Activated T-cell treated with anti-CD3 and anti-CD28 coated beads, Interleukin-2, amount 50 U/mL, for 1 hour (primary cell): ENCODE results near the gene KLHDC10.
"Not testable (repeated sequence)": the region's sequence is repeated elsewhere in the genome, so short reads cannot be mapped to it uniquely, and the experiment has no call there.

Experiments used
- DNase-seq: peaks from one replicate; pipeline ENCODE4 v3.0.0-alpha.2; 2020

KLHDC10 gene

GRCh38 chr7:130083497-130083896 lies 13.2 kb downstream of the KLHDC10 start:
- DNase-seq = not testable (repeated sequence)

GRCh38 chr7:130084037-130084875 lies 13.9 kb downstream of the KLHDC10 start:
- no peak for DNase-seq

DNA sequence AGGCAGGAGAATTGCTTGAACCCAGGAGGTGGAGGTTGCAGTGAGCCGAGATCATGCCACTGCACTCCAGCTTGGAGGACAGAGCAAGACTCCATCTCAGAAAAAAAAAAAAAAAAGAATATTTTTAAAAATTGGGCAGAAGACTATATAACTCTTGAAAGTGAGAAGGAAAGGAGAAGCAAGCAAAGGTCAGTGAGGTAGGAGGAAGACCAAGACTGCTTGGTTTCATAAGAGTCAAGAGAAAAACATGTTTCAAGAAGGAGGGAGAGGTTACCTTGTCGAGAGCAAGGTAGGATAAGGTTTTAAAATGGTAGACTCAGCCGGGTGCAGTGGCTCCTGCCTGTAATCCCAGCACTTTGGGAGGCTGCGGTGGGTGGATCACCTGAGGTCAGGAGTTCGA lies 14.9 kb downstream of the KLHDC10 start:
- not testable (repeated sequence) for DNase-seq

DNA sequence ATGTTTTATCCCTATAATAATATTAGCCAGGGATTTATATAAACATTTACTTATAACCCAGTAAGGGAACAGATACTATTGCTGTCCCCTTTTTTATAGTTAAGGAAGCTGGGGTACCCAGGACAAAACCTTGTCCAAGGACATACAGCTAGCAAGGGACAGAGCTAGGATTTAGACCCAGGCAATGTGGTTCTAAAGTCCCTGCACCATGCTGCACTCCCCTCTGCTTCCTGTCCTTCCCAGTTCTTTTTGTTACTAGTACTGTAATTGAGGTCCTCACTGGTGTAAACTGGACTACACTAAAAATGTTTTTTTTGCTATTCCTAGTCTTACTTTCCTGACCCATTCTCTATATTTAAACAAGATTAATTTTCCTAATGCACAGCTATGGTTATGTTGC lies 16.6 kb downstream of the KLHDC10 start:
- DNase-seq = no peak

GRCh38 chr7:130087364-130087763 lies 17.0 kb downstream of the KLHDC10 start:
- no peak for DNase-seq

- DNase-seq = no peak
These were observed 20.6 kb downstream of the KLHDC10 start for GRCh38 chr7:130090745-130091532.

DNA sequence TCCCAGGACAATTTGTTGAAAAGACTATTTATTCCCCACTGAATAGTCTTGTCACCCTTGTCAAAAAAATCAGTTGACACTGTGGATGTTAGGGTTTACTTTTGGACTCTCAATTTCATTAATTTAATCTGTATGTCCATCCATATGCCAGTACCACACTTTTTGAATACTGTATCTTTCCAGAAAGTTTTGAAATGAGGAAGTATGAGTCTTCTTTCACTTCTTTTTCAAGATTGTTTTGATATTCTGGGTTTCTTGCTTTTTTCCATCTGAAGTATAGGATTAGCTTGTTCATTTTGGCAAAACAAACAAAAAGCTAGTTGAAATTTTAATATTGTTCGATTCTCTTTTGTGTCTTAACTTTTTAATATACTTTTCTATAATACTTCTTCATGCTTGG lies 21.7 kb downstream of the KLHDC10 start:
- DNase-seq = no peak

GRCh38 chr7:130092598-130092997 lies 22.3 kb downstream of the KLHDC10 start:
- no peak for DNase-seq

DNA sequence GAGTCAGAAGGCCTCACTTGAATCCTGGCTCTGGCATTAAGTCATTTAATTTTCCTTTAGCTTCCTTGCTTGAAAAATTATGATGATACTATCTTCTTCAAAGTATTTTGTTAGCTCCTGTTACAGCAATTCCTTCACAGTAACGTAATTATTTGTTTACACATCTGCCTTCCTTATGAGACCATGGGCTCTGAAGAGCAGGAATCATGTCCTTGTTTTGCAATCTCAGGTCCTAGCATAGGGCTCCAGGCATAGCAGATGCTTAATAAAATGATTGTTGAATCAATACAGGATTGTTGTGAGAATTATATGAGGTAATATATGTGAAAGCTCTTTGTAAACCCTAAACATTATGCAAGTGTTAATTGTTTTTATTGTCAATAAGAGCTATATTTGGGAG lies 25.5 kb downstream of the KLHDC10 start:
- no peak for DNase-seq

- DNase-seq = no peak
These were observed 26.0 kb downstream of the KLHDC10 start for GRCh38 chr7:130096243-130096827.

DNA sequence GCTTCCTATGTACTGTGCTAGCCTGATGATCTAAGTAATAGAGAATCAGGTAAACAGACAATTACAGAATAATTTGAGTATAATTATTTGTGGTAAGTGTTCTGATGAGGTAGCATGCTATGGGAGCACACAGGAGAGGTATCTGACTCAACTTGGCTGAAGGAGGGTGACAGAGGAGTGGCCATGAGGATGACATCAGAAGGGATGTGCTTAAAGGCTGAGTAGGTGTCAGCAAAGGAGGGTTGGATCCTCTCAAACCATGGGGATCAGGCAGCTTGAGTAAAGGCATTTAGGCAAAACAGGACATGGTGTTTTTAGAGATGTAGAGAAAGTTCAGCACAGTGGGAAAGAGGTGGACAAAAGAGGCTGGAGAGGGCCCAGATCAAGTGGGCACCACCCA lies 29.0 kb downstream of the KLHDC10 start:
- no peak for DNase-seq

GRCh38 chr7:130102588-130102987 lies 32.3 kb downstream of the KLHDC10 start:
- no peak for DNase-seq

- DNase-seq = no peak
These were observed 37.8 kb downstream of the KLHDC10 start for GRCh38 chr7:130107949-130108674.

DNA sequence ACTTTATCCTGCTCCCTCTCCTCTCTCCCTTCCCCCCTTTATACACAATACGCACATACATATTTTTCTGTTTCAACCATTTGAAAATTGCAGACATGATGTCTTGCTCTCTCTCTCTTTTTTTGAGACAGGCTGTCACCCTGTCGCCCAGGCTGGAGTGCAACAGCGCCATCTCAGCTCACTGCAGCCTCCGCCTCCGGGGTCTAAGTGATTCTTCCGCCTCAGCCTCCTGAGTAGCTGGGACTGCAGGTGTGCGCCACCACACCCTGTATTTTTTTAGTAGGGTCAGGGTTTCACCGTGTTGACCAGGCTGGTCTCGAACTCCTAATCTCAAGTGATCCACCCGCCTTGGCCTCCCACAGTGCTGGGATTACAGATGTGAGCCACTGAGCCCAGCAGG lies 38.5 kb downstream of the KLHDC10 start:
- DNase-seq = no peak

- no peak for DNase-seq
These were observed 41.8 kb downstream of the KLHDC10 start for GRCh38 chr7:130112093-130112492.

DNA sequence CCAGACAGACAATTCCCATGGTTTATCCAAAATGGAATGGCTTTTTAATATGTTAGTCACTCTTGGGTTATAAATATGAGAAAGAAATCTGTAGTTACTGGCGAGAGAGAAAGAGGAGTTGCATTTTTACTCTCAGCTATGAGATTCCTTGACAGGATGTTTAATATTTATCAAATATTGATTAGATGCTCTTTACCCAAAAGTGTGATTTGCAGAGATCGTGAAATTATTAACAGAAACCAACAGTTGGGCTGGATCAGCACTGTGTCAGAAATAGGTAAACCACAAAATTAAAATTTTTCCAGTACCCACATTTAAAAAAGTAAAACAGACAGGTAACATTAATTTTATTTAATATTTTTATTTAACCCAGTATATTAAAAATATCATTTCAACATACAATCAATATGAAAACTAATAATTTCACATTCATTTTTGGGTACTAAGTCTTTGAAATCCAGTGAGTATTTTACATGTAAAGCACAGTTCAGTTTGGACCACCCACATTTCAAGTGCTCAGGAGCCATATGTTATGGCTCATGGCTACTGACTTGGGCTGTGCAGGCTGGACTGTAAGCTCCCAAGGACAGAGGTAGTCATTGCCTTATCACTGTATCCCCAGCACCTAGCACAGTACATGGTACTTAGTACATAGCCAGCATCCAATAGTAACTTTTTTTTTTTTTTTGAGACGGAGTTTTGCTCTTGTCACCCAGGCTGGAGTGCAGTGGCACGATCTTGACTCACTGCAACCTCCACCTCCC lies 42.5 kb downstream of the KLHDC10 start:
- DNase-seq = no peak

- not testable (repeated sequence) for DNase-seq
These were observed 43.1 kb downstream of the KLHDC10 start for GRCh38 chr7:130113426-130113805.

DNA sequence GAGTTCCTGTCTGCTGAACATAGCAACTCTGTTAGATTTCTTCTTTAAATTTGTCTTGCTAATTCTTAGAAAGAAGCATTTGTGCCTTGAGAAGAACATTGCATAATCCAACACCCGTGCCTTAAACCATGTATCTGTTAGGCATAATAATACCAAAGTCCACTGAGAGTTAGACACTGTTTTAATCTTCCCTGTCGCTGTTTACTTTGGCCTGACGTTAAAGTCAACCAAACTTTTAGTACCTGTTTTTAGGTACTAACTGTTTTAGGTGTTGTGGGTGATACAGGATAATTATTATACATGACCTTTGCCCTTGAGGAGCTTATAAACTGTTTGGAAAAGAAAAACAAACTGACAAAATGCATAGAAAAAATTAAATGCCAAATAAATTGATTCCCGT lies 43.6 kb downstream of the KLHDC10 start:
- DNase-seq = no peak

- DNase-seq = no peak
These were observed 44.0 kb downstream of the KLHDC10 start for GRCh38 chr7:130114374-130114773.

GRCh38 chr7:130114776-130115175 lies 44.4 kb downstream of the KLHDC10 start:
- DNase-seq = no peak

GRCh38 chr7:130118294-130118693 lies 48.0 kb downstream of the KLHDC10 start:
- no peak for DNase-seq

GRCh38 chr7:130118801-130119200 lies 48.5 kb downstream of the KLHDC10 start:
- DNase-seq = no peak
